HG03378 (cell line): ENCODE data around the gene TMEM72.

ENCODE experiments used
- ATAC-seq: cut with Tn5 transposase; IDR thresholded peaks from one replicate; pipeline ENCODE4 v1.9.1; 2021; ENCODE audit warnings: mild to moderate bottlenecking, moderate library complexity; ENCODE audit not compliant: unreplicated experiment

TMEM72 gene

GRCh38 chr10:44916429-44916828 lies 5.3 kb downstream of the TMEM72 start:
- no peak for ATAC-seq

- ATAC-seq = no peak
These were observed 6.7 kb downstream of the TMEM72 start for GRCh38 chr10:44917848-44918247.

- ATAC-seq = no peak
These were observed 9.1 kb downstream of the TMEM72 start for GRCh38 chr10:44920252-44920651.

GRCh38 chr10:44921061-44921460 lies 9.9 kb downstream of the TMEM72 start:
- ATAC-seq = no peak

- ATAC-seq = no peak
These were observed 10.4 kb downstream of the TMEM72 start for GRCh38 chr10:44921506-44921905.

GRCh38 chr10:44922021-44922420 lies 10.9 kb downstream of the TMEM72 start:
- no peak for ATAC-seq

- no peak for ATAC-seq
These were observed 11.8 kb downstream of the TMEM72 start for GRCh38 chr10:44922796-44923545.

GRCh38 chr10:44923611-44924010 lies 12.5 kb downstream of the TMEM72 start:
- no peak for ATAC-seq

- ATAC-seq = no peak
These were observed 13.3 kb downstream of the TMEM72 start for GRCh38 chr10:44924261-44925040.

GRCh38 chr10:44925224-44925623 lies 14.1 kb downstream of the TMEM72 start:
- no peak for ATAC-seq

- no peak for ATAC-seq
These were observed 14.9 kb downstream of the TMEM72 start for GRCh38 chr10:44925811-44926750.

GRCh38 chr10:44926751-44927351 lies 15.7 kb downstream of the TMEM72 start:
- ATAC-seq = no peak

GRCh38 chr10:44927352-44927751 lies 16.2 kb downstream of the TMEM72 start:
- ATAC-seq = no peak

- no peak for ATAC-seq
These were observed 17.3 kb downstream of the TMEM72 start for GRCh38 chr10:44928462-44928861.

GRCh38 chr10:44929356-44930255 lies 18.5 kb downstream of the TMEM72 start:
- no peak for ATAC-seq

GRCh38 chr10:44930904-44931620 lies 19.9 kb downstream of the TMEM72 start:
- no peak for ATAC-seq

- no peak for ATAC-seq
These were observed 20.7 kb downstream of the TMEM72 start for GRCh38 chr10:44931621-44932516.
